Activated CD8-positive, alpha-beta memory T cell treated with anti-CD3 and anti-CD28 coated beads, Interleukin-2, amount 50 U/mL, for 24 hours (primary cell): ENCODE data around the gene PAK1IP1.
A peak's percentile ranks its signal among the peaks of the same experiment; 100 is the strongest.
"Not testable (repeated sequence)": the region's sequence is repeated elsewhere in the genome, so short reads cannot be mapped to it uniquely, and the experiment has no call there.

ENCODE experiments used
- DNase-seq: peaks from one replicate; pipeline ENCODE4 v3.0.0-alpha.2; 2020; ENCODE audit errors: extremely low read depth

The PAK1IP1 gene

GRCh38 chr6:10743515-10743914, 48.7 kb downstream of the PAK1IP1 start:
- no peak for DNase-seq

DNA sequence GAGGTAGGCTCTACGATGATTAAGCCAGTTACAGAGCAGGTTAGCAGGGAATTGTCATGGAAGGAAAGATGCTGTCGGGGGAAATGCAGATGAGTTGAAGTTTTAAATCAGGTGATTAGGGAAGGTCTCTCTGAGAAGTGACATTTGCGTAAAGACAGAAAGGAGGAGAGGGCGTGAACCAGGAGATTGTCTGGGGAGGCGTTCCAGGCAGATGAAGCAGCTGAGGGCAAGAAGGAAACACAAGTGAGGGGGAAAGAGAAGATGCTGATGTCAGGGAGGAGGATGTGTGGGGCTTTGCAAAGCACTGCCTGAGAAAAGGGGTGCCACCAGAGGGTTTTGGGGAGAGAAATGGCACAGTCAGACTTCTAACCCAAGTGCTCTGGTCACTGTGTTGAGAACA, 50.3 kb downstream of the PAK1IP1 start:
- no peak for DNase-seq

- no peak for DNase-seq
Measured at GRCh38 chr6:10746915-10747250, 52.1 kb downstream of the PAK1IP1 start.

DNA sequence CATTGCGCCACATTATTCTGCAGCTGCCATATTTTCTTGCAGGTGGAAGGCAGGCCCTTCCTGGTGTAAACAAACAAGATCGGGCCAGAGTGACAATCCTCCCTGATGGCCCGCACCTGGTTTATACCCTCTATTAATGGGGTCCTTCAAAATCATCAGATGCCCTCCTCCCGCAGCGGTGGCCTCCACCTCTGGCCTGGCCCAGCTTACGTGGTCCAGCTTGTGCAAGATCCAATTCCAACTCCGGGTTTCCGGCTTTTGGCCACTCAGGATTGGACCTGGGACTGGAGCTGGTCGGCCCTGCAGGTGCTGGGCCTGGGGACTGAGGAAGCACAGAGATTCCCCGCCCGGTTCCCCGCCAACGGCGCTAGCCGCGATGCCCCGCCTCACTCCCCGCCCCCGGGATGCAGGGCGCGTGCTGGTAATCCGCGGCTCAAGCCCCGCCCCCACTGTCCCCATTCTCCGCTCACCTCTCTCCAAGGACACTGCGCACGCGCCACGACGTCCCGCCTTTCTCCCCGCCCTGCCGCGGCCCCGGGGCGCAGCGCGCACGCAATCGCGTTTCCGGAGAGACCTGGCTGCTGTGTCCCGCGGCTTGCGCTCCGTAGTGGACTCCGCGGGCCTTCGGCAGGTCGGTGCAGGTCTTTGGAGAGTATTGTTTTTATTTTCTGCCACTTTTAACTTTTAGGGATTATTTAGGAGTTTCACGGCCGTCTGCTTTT, 52.6 kb downstream of the PAK1IP1 start, which contains the start of gene TMEM14B:
TSS of gene TMEM14B (plus strand) at position 555 of the 722 bp plus-strand sequence. CDS start 1,441 bp downstream, outside the sequence.
- peak; percentile 99 for DNase-seq

DNA sequence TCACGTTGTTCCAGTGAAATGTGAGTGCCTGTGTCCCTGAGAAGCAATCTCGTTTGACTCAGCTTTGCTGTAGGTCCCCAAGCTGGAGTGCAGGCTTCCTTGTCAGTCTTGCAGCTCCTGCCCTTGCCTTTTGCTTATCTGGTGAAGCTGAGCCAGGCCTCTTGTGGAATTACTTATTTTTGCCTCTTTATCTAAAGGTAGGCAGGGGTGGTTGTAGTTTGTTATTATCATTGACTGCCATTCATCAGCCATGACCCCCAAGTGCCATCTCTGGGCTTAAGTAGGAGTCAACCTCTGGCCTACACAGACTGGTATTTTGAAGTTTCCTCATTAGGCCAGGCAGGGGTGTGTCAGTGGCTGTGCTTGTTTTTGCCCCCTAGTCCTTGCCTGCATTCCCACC, 55.0 kb downstream of the PAK1IP1 start:
- DNase-seq, result no peak

DNA sequence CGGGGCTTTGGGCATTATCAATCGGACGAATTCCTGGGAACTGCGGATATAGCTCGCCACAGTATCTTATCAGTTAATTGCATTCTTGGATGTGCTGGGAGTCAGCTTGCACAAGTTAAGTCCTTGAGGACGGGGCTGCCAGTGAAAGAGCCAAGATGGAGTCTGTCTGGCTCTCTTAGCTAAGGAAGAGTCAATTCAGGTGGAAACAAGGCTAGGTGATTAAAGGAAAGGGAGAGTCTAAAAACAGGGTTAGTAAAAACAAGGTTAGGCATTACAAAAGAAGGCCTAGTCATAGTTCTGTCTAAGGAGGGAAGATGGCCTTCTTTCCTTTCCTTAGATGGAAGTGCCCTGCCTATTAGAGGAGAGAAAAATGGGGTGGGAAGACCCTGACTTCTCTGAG, 55.8 kb downstream of the PAK1IP1 start:
- DNase-seq, result not testable (repeated sequence)

GRCh38 chr6:10751757-10752156, 57.0 kb downstream of the PAK1IP1 start:
- not testable (repeated sequence) for DNase-seq

- DNase-seq, result no peak
Measured at GRCh38 chr6:10756085-10756484, 61.3 kb downstream of the PAK1IP1 start.
